ENCODE measurements around the gene BCAP31.

BCAP31 gene

GRCh38 chrX:153674219-153674851 lies 49.9 kb downstream of the BCAP31 start:
- no peak for DNase-seq (ENCODE audit: low read depth, low spot score)

DNA sequence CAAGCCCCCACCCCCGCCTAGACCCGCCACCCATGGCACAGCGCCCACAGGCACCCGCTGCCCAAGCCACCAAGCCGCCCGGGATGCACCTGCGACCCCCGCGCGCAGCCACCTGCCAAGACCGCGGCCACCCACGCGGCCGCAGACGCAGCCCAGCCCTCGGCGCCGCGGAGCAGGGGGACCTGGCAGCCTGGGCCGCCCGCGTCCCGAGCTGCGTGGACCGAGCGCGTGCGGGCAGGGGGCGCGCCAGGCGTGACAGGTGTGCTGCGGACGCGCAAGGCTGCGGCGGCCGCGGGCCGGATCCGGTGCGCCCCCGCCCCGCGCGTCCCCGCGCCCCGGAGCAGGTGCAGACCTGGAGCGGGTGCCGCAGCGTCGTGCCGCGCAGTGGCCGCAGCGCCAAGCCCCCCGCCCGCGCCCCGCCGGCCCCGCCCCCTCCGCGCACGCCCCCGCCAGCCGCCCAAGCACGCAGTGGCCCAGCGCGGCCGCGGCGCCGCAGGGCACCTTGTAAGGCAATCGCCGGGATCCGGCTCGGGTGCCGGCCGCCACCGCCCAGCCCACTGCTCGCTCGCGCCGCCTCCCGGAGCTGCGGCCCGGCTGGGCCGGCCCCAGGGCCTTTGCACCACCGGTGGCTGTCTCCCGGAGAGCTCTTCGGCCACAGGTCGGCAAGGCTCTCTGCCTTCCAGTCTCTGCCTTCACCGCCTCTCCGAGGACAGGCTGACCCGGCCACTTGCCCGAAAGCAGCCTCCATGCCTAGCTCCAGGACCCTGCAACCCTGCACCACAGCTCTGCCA lies 50.6 kb downstream of the BCAP31 start, which contains the start of gene PNCK:
Gene PNCK (minus strand): TSS at position 386 of the 791 bp plus-strand sequence. CDS start 737 bp downstream, outside the sequence.
- no peak for DNase-seq (ENCODE audit: low read depth, low spot score)

DNA sequence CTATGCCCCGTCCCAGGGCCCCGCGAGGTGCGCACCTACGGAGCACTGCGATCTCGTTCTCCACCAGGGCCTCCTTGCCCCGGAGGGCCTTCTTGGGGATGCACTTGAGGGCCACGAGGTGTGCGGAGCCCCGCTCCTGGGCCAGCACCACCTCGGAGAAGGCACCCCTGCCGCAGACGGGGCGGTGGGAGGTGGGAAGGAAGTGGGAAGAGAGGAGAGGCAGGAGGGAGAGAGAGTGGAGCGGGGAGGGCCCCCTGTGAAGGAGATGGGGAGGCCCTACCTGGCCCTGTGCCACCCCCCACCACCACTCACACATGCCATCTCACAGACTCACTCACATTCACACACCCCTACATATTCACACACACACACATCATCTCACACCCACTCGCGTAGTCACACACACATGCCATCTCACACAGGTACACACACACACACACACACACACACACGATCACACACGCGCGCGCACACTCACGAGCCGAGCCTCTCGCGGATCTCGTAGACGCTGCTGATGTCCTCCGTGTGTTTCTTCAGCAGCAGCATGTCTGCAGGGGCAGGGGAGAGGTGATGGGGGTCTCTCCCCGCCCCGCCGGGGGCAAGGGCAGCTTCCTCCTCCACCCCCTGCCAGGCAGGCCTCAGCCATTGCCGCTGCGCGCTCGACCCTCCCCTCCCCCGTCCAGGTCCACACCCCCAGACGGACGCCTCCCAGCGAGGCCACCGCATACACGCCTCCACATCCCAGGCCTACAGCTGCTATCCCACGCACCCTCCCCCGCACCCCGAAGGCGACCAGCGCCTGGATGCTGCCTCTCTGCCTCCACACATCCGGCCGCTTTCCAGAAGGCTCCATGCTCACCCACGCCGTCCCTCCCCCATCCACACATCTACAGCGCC lies 51.4 kb downstream of the BCAP31 start:
- no peak for DNase-seq (ENCODE audit: low read depth, low spot score)

GRCh38 chrX:153671589-153672530 lies 52.3 kb downstream of the BCAP31 start:
- DNase-seq (ENCODE audit: low read depth, low spot score), result no peak

DNA sequence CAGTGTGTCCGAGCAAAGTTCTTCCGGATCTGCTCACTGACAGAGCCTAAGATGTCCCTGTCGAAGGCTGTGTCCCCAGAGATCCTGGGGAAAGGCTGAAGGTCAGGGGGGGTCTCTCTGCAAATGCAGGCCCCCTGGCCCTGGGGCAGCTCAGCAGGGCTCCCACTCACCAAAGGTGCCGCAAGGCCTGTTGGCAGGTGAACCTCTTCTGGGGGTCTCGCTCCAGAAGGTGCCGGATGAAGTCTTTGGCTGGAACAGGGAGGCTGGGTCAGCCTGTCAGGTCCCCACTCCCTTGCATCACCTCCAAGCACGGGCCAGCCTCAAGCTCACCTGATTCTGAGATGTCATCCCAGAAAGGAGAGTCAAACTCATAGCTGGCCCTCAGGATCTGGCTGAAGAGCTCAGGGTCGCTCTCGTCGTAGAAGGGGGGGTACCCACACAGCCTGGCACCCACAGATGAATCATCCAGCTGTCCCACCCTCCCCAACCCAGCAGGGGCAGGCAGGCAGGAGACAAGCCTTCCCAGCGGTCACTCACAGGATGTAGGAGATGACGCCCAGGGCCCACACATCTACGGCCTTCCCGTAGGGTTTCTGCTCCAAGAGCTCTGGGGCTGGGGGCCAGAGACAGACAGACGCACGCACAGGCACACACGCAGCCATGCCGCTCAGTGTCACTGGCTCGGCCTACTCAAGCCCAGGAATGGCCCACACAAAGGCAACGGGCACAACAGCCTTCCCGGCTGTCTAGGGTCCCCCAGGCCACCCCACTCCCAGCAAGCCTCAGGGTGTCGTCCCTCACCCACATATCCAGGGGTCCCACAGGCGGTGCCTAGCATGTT lies 53.2 kb downstream of the BCAP31 start:
- DNase-seq (ENCODE audit: low read depth, low spot score), result no peak

DNA sequence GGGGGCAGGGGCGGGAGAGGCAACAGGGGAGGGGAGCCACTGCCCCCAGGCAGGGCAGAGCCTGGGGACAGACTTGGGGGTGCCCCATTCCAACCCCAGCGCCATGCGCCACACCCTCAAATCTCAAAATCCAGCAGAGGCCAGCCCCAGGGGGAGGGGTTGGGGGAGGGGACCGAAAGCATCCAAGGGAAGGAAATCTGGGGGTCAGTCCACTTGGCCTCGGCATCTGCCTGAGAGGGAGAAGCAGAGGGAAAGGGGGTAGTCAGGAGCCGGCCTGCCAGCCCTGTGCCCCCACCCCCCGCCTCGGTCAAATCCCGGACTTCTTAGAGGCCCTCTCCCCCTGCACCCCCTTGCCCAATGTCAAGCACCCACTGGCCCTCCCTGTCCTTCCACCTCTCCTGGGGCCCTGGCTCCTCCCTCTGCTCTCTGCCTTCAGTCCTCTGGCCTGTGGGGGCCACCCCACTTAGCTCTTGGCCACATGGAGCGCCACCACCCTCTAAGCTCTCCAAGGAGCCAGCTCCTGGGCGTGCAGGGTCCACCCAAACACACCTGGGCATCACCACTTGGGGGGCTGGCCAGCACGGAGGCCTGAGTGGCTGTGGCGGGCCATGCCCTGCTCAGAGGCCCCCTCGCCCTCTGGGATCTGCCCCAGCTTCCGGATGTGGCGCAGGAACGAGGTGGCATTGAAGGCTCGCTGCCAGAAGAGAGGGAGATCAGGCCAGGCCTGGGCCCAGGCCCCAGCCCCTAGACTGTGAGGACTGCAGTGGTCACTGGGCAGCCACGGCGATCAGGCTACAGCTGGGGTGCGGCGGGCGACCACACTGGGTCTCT lies 54.1 kb downstream of the BCAP31 start:
- no peak for DNase-seq (ENCODE audit: low read depth, low spot score)

- no peak for DNase-seq (ENCODE audit: low read depth, low spot score)
These were observed 54.9 kb downstream of the BCAP31 start for GRCh38 chrX:153669174-153669890.

DNA sequence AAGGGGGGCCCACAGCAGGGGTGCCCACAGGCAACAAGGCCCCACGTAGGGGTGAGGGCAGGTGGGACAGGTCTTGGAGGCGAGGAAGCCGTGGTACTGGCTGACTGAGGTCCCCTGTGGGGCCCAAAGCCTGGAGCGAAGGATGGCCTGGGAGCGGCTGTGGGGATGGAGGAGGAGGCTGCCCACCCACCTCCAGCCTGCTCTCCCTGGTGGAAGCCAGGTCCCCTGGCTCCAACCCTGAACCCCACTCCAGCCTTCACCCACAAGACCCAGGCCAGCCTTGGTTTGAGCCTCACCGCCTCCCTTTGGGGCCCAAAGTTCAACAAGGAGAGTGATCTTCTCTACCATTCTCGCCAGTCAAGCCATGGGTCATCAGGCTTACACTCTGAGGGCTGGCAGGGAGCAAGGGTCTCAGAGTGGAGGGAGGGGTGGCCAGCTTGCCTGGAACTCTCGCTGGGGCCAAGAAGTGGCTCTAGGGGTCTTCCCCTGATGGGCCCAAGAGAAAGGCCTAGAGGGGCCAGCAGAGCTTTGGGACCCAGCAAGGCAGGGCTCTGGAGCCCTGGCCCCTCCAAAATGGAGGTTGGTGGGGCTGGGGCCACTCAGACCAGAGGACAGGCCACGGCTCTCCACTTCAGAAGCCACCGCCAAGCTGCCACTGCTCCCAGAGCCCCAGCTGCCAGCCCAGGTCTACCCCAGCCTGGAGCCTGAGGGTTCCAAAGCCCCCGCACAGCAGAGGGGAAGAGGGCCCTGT lies 55.6 kb downstream of the BCAP31 start:
- DNase-seq (ENCODE audit: low read depth, low spot score), result no peak

GRCh38 chrX:153667956-153668396 lies 56.2 kb downstream of the BCAP31 start:
- DNase-seq (ENCODE audit: low read depth, low spot score), result peak; percentile 35

DNA sequence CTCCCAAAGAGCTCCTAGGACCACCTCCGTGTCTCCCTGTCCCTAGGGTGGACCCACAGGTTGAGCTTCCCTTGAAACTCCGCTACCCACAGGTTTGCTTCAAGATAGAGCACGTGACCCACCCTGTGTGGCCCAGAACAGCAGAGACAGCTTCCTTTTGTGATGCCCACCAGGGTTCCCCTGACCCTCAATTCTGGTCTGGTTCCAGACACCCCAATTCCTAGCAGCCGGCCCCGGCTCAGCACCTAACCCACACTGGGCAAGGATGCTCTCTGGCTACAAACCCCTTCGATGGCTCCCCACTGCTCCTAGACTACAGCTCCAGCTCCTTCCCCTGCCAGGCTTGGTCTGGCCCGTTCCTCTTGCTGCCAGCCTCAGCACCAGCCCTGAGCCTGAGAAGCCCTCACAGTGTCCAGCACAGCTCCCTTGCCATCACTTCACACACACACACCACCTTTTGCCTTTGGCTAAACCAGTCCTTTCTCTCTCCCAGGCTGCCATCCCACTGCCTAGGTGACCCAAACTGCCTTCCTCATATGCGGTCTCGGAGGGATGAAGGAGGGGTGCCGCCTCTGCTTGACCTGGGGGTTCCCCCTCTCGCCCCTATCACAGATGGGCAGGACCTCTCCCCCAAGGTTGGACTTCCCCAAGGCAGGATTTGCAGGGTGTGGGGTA lies 56.8 kb downstream of the BCAP31 start:
- no peak for DNase-seq (ENCODE audit: low read depth, low spot score)

DNA sequence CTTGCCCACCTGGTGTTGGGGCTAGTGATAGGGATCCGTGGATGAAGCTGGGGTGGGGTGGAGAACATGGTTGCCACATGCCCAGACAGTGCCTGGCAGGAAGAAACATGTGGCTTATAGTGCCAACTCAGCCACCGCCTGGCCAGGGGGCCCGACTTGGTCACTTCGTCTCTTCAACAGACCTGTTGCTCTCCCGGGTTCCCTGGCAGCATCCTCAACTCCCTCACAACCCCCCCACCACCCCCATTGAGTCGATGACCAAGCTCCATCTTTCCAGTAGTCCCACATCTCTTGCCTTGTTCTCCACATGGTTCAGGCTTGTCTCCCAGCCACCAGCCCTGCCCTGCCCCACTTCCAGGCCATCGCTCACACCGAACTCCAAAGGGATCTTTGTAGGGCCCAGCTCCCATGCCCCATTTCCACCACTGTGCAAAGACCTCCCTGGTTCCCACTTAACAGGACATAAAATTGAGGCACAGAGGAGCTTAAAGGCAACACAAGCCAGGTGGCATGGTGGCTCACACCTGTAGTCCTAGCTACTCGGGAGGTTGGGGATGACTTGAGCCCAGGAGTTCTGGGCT lies 58.4 kb downstream of the BCAP31 start:
- no peak for DNase-seq (ENCODE audit: low read depth, low spot score)

DNA sequence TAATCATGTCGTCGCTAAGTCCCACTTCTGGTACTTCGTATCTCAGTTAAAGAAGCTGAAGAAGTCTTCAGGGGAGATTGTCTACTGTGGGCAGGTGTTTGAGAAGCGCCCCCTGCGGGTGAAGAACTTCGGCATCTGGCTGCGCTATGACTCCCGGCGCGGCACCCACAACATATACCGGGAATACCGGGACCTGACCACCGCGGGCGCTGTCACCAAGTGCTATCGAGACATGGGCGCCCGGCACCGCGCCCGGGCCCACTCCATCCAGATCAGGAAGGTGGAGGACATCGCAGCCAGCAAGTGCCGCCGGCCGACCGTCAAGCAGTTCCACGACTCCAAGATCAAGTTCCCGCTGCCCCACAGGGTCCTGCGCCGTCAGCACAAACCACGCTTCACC lies 61.9 kb downstream of the BCAP31 start:
- DNase-seq (ENCODE audit: low read depth, low spot score), result peak; percentile 24

GRCh38 chrX:153659268-153659667 lies 64.9 kb downstream of the BCAP31 start:
- DNase-seq (ENCODE audit: low read depth, low spot score), result no peak

DNA sequence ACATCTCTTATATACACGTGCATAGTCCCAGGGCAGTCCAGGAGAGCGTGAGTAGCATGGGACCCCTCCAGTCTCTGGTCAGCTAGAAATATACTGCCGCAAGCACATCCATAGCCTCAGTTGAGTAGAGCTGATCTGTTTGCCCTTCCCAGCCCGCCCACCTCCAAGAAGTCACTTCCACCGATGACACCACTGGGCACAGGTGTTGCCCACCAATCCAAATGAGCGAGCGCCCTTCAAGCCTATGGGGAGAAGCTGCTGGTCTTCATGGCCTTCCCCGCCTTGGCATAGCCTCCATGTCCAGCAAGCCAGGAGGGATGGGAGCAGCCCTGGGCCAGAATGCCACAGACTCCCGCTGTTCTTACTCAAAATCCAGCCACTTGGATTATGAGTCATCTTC lies 67.0 kb downstream of the BCAP31 start:
- no peak for DNase-seq (ENCODE audit: low read depth, low spot score)

- DNase-seq (ENCODE audit: low read depth, low spot score), result no peak
These were observed 70.6 kb downstream of the BCAP31 start for GRCh38 chrX:153653556-153653955.

- no peak for DNase-seq (ENCODE audit: low read depth, low spot score)
These were observed 72.6 kb downstream of the BCAP31 start for GRCh38 chrX:153651540-153652079.

All from activated CD4-positive, CD25-positive, alpha-beta regulatory T cell treated with anti-CD3 and anti-CD28 coated beads, Interleukin-2, amount 50 U/mL, for 16 hours (primary cell).